B cell (primary cell): ENCODE measurements around the gene AP5S1.

Experiments used
- CTCF ChIP-seq: fragments of 200-600 bp; IDR thresholded peaks from one replicate; pipeline ENCODE4 v1.8.0; 2022; ENCODE audit warnings: antibody characterized with exemption, mild to moderate bottlenecking
- EZH2 ChIP-seq: IDR thresholded peaks from 2 replicates; pipeline ENCODE4 v1.6.1; 2012; ENCODE audit warnings: borderline replicate concordance, low read depth, mild to moderate bottlenecking, moderate library complexity, low read length; ENCODE audit not compliant: insufficient read depth, poor library complexity, severe bottlenecking

GRCh38 chr20:3771552-3772058 is 48.7 kb upstream of the AP5S1 start:
- TF ChIP-seq CTCF (no peak), EZH2 (no peak)
